Esophagus squamous epithelium (tissue), 4 donors: Measurements from ENCODE around the gene KIF5C.

ENCODE experiments used
- POLR2A ChIP-seq, 4 donors: fragments of 450-650 bp; IDR thresholded peaks; one replicate each; pipeline ENCODE4 v1.6.1; 2017; ENCODE audit warnings: antibody characterized with exemption in 4 of 4, mild to moderate bottlenecking in 4 of 4, moderate library complexity in 3 of 4
- TF ChIP-seq, protein P1 (sequence below), 6 experiments: fragments of 450-650 bp in 4 of 6; fragments of 200-600 bp in 2 of 6; sonication (generic) in 2 of 6; IDR thresholded peaks; one replicate each; pipeline ENCODE4 v1.5.1; 2016 to 2019; ENCODE audit warnings: antibody characterized with exemption in 6 of 6, mild to moderate bottlenecking in 4 of 6, moderate library complexity in 4 of 6

GRCh38 chr2:149039213-149039724 is 164.2 kb downstream of the KIF5C start:
- TF ChIP-seq POLR2A (IDR thresholded peaks at IDR 0.05), result no peak
- TF ChIP-seq, protein P1, sequence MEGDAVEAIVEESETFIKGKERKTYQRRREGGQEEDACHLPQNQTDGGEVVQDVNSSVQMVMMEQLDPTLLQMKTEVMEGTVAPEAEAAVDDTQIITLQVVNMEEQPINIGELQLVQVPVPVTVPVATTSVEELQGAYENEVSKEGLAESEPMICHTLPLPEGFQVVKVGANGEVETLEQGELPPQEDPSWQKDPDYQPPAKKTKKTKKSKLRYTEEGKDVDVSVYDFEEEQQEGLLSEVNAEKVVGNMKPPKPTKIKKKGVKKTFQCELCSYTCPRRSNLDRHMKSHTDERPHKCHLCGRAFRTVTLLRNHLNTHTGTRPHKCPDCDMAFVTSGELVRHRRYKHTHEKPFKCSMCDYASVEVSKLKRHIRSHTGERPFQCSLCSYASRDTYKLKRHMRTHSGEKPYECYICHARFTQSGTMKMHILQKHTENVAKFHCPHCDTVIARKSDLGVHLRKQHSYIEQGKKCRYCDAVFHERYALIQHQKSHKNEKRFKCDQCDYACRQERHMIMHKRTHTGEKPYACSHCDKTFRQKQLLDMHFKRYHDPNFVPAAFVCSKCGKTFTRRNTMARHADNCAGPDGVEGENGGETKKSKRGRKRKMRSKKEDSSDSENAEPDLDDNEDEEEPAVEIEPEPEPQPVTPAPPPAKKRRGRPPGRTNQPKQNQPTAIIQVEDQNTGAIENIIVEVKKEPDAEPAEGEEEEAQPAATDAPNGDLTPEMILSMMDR (IDR thresholded peaks at IDR 0.05), result no peak
